Esophagus muscularis mucosa (tissue), 3 donors: Measurements from ENCODE around the gene MPP3.

Source experiments
- CTCF ChIP-seq, 3 experiments: fragments of 200-600 bp in 2 of 3; fragments of 450-650 bp in 1 of 3; sonication (generic) in 2 of 3; IDR thresholded peaks; one replicate each; pipeline ENCODE4 v1.5.1; 2017 to 2019; ENCODE audit warnings: antibody characterized with exemption in 3 of 3, mild to moderate bottlenecking in 2 of 3, moderate library complexity in 1 of 3
- EP300 ChIP-seq: sonication (generic); formaldehyde crosslinking; IDR thresholded peaks from one replicate; pipeline ENCODE4 v1.6.1; 2017; ENCODE audit warnings: antibody characterized with exemption

GRCh38 chr17:43782913-43783680 is 49.8 kb downstream of the MPP3 start:
- TF ChIP-seq CTCF (IDR thresholded peaks at IDR 0.05), result no peak
- TF ChIP-seq EP300, result no peak
